NB4 (cell line): ENCODE data around the gene CRYBA4.

ENCODE experiments used
- POLR2A ChIP-seq: IDR thresholded peaks from 2 replicates; pipeline ENCODE4 v1.6.1; 2011; ENCODE audit warnings: mild to moderate bottlenecking; ENCODE audit not compliant: insufficient read length; ENCODE audit errors: extremely low read depth
- TF ChIP-seq, protein P1 (sequence below): IDR thresholded peaks from one replicate; pipeline ENCODE4 v1.5.1; 2012; ENCODE audit warnings: low read depth, low read length
- TF ChIP-seq, protein P2 (sequence below): IDR thresholded peaks from 2 replicates; pipeline ENCODE4 v1.6.1; 2011; ENCODE audit warnings: low read depth, low read length

DNA sequence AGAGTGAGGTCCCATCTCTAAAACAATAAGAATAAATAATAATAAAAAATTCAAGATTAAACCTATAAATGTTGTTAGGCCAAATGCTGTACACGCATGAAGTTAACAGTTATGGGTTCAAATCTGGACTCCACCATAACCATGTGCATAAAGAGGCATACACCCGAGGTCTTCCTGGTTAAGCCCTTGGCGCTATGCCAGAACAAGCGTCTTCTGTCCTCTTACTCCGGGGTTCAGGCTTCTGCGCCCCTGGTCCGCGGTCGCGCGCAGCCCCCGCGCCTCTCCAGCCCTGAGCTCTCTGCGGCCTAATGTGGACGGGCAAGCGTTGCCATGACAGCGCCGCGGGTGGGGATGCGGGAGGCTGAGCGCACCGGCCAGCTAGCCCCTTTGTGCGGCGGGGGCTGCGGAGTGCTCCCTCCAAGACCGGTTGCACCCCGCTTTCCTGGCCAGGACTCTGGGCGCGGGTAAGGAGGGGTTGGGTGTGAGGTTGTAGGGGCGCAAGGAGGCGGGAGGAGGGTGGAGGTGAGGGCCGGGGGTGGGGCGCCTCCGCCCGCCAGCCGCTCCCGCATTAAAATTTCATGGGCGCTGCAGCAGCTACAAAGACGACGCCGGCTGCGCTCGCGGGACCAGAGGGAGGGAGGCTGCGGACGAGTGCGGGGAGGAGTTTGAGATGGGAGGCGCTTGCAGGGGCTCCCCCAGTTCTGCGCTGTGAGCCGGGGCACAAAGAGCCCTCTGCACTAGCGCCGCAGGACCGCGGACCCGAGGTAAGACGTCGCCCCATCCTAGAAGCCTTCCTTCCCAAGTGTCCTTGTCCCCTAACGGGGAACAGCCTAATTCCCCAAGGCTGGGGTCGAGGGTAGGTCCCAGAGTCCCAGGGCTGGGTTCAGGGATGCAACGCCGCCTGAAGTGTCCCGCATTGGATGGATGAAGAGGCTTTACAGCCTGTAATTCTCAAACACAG, 35.4 kb downstream of the CRYBA4 start, which contains the start of gene MIAT:
- TF ChIP-seq, protein P1, sequence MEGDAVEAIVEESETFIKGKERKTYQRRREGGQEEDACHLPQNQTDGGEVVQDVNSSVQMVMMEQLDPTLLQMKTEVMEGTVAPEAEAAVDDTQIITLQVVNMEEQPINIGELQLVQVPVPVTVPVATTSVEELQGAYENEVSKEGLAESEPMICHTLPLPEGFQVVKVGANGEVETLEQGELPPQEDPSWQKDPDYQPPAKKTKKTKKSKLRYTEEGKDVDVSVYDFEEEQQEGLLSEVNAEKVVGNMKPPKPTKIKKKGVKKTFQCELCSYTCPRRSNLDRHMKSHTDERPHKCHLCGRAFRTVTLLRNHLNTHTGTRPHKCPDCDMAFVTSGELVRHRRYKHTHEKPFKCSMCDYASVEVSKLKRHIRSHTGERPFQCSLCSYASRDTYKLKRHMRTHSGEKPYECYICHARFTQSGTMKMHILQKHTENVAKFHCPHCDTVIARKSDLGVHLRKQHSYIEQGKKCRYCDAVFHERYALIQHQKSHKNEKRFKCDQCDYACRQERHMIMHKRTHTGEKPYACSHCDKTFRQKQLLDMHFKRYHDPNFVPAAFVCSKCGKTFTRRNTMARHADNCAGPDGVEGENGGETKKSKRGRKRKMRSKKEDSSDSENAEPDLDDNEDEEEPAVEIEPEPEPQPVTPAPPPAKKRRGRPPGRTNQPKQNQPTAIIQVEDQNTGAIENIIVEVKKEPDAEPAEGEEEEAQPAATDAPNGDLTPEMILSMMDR = no peak
- TF ChIP-seq POLR2A = no peak
- TF ChIP-seq, protein P2, sequence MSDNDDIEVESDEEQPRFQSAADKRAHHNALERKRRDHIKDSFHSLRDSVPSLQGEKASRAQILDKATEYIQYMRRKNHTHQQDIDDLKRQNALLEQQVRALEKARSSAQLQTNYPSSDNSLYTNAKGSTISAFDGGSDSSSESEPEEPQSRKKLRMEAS = no peak
